Hepatocyte (in vitro differentiated cells): ENCODE data around the gene ASB2.

Source experiments
- EZH2 ChIP-seq: fragments of 200-600 bp; sonication (generic); IDR thresholded peaks from 2 replicates; pipeline ENCODE4 v1.6.1; 2016; ENCODE audit warnings: antibody characterized with exemption, mild to moderate bottlenecking, borderline replicate concordance
- EZH2phosphoT487 ChIP-seq: fragments of 200-600 bp; sonication (generic); IDR thresholded peaks from one replicate; pipeline ENCODE4 v1.6.1; 2018; ENCODE audit warnings: antibody characterized with exemption, mild to moderate bottlenecking, low read depth, moderate library complexity; ENCODE audit not compliant: unreplicated experiment, severe bottlenecking
- TF ChIP-seq, protein P1 (sequence below): fragments of 200-600 bp; sonication (generic); IDR thresholded peaks from 2 replicates; pipeline ENCODE4 v1.5.1; 2016; ENCODE audit warnings: antibody characterized with exemption, mild to moderate bottlenecking; ENCODE audit not compliant: poor library complexity

DNA sequence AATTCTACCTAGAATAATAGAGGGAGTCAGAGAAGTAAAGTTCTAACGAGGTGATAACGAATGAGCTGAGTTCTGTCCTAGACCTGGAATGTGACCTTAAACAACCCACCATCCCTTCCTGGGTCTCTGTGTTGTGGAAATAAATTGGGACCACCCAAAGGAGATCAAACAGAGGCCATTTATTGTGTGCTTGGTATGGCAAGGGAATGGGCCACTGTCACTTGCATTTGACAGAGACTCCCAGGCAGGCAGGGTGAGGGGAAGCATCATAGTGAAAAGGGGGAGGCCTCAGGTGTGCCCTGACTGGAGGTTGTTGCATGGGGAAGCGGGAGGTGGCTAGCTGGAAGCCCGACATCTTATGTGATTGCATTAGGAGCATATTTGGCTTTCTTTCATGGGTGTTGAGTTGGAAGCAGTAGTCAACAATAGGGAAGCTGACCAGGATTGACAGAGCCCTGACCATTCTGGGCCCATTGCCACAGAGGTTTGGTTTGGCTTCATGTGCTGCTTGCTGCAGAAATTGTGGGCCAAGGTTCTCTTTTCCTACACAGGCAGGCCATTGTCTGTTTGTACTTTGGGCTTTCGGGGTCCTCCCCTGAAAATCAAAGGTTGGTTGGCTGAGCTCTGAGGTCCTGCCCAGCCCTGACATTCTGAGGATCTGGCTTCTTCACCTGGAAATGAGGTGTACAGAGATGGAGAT lies 66.8 kb downstream of the ASB2 start:
- no peak for TF ChIP-seq EZH2
- TF ChIP-seq, protein P1, sequence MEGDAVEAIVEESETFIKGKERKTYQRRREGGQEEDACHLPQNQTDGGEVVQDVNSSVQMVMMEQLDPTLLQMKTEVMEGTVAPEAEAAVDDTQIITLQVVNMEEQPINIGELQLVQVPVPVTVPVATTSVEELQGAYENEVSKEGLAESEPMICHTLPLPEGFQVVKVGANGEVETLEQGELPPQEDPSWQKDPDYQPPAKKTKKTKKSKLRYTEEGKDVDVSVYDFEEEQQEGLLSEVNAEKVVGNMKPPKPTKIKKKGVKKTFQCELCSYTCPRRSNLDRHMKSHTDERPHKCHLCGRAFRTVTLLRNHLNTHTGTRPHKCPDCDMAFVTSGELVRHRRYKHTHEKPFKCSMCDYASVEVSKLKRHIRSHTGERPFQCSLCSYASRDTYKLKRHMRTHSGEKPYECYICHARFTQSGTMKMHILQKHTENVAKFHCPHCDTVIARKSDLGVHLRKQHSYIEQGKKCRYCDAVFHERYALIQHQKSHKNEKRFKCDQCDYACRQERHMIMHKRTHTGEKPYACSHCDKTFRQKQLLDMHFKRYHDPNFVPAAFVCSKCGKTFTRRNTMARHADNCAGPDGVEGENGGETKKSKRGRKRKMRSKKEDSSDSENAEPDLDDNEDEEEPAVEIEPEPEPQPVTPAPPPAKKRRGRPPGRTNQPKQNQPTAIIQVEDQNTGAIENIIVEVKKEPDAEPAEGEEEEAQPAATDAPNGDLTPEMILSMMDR: no peak
- TF ChIP-seq EZH2phosphoT487: no peak
